DMS 273 treated with DMSO at 0.1 percent for 48 hours (cell line): ENCODE data around the gene UBE2V1.

Experiments
- DNase-seq: peaks from one replicate; lab custom pipeline; 2025; lab: John Stamatoyannopoulos, UW

The UBE2V1 gene

GRCh38 chr20:50043573-50044352 lies 69.2 kb downstream of the UBE2V1 start:
- DNase-seq: no peak

DNA sequence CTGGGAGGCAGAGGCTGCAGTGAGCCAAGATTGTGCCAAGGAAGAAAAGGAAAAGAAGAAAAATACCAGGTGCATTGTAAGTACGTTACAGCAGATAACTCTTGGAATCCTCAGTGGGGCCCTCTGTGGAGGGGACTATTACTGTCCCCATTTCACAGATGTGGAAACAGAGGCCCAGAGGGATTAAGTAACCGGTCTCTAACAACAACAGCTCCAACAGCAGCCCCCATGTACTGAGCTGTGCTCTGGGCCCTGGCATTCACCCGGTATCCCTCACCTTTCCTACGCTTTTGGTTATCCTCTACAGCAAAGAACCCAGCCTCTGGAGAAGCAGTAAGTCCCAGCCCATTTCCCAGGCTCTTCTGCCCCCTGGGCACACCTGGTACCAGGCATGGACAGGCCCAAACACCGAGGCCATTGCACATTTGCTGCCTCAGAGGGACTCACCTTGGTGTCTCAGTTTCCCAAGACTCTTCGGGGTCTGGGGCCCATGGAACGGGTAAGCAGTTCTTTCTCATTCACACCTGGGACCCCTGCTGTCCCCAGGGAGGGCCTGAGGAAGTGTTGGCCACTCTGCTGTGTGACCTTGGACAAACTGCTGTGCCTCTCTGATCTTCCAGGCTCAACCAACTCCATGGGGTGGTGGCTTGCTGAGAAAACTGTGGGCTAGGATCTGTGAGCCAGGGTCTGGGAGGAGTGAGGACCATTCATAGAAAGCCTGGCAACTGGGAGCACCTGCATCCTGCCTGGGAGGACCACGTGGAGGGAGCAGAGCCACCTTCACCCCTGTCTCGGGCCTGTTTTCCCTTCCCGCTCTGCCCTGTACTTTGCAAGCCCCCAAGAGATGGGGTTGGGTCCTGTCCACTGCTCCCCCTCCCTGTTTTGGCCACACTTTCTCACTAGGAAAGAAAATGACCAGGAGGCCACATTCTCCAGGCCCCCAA lies 70.3 kb downstream of the UBE2V1 start:
- DNase-seq: no peak

DNA sequence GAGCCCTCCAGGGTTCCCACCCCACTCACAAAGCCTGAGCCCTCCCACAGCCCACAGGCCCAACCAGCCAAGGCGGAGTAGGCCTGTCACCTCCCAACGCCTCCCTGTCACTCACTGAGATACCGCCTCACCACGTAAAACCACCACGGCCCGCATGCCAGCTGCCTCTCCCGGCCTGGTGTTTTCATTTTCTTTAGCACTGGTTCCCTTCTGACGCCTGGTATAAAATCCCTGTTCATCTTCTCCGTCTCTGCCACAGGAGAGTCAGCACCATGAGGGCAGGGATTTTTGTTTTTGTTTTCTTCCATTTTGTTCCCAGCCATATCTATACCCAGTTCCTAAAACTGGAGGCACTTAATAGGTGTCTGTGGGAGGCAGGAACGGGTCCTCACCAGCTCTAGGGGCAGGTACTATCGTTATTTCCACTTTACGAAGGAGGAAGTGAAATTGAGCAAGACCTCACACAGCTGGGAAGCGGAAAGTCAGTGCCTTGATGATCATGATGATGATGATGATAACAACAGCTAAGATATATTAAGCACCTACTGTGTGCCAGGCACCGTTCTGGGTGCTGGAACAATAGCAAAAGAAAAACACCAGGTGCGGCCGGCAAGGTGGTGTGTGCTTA lies 71.6 kb downstream of the UBE2V1 start:
- no peak for DNase-seq

- DNase-seq: no peak
Observed at GRCh38 chr20:50040432-50041245, 72.3 kb downstream of the UBE2V1 start.

GRCh38 chr20:50039706-50040431 lies 73.1 kb downstream of the UBE2V1 start:
- DNase-seq: no peak

- no peak for DNase-seq
Observed at GRCh38 chr20:50038574-50038991, 74.4 kb downstream of the UBE2V1 start.

GRCh38 chr20:50038169-50038568 lies 74.8 kb downstream of the UBE2V1 start:
- no peak for DNase-seq

DNA sequence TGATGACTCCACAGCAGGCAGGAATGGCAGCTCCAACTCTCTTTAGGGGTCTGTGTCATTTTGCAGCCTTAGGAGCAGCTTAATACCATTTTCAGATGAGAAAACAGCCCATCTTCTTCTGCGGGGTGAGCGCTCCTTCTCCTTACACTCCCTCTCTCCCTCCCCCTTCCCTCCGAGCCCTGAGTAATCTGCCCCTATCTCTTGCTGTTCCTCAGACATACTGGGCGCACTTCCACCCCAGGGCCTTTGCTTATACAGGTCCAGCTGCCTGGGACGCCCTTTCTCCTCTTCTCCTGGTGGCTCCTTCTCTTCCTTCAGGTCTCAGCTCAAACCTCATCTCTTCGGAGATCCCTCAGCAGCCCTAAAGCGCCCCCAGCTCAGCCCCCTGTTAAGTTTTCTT lies 75.4 kb downstream of the UBE2V1 start:
- no peak for DNase-seq

- no peak for DNase-seq
Observed at GRCh38 chr20:50037123-50037522, 75.8 kb downstream of the UBE2V1 start.

DNA sequence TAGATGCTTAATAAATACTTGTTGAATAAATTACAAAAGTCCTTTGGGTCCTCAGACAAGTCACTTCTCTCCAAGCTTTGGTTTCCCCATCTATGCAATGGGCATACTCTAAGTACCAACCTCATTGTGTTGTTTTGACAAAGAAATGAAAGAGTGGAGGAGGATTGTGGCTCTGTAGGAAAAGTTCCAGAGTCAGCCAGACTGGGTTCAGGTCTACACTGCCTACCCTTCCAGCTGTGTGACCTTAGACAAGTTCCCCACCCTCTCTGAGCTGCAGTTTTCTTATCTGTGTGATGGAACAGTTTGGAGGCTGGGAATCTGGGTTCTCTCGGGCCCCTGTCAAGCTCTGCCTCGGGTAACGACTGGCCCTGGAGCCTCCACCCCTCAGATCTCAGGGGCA lies 76.2 kb downstream of the UBE2V1 start:
- DNase-seq: no peak

GRCh38 chr20:50034567-50035180 lies 78.3 kb downstream of the UBE2V1 start:
- no peak for DNase-seq

DNA sequence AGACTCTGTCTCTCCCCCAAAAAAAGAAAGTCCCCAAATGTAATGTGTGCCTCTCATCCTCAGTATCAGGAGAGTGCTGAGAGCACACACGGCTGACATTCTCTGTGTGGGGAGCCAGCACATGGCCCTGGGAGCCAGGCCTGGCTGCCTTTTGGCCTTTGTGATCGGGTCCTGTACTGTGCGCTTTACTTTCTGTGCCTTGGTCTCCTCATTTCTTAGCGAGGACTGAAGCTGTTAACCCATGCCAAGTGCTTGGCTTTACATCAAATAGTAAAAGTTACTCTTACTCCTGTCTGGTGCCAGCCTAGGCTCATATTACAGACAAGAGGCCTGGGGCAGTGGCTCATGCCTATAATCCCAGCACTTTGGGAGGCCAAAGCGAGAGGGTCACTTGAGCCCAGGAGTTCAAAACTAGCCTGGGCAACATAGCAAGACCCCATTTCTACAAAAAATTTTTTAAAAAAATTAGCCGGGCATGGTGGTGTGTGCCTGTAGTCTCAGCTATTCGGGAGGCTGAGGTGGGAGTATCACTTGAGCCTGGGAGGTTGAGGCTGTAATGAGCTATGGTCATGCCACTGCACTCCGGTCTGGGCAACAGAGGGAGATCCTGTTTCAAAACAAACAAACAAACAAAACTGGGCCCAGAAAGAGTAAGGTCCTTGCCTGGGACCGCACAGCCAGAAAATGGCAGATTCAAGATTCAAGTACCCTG lies 79.8 kb downstream of the UBE2V1 start:
- DNase-seq: no peak
